GM19240 (cell line): ENCODE results near the gene POLD2.
"Not testable (repeated sequence)": the region's sequence is repeated elsewhere in the genome, so short reads cannot be mapped to it uniquely, and the experiment has no call there.

Experiments used
- DNase-seq: peaks from one replicate; pipeline ENCODE4 v3.0.0; 2011; ENCODE audit warnings: low spot score; ENCODE audit not compliant: insufficient read length

POLD2 gene

GRCh38 chr7:44123190-44124003 is at the start of gene POLD2:
TSS of gene POLD2 (minus strand) at chr7:44123548. CDS start at chr7:44122053, 1,495 bp downstream.
- DNase-seq = peak; percentile 100

GRCh38 chr7:44172803-44173424 is 49.6 kb upstream of the POLD2 start:
- no peak for DNase-seq

- DNase-seq = no peak
Measured at GRCh38 chr7:44172352-44172751, 49.0 kb upstream of the POLD2 start.

- not testable (repeated sequence) for DNase-seq
Measured at GRCh38 chr7:44171901-44172300, 48.6 kb upstream of the POLD2 start.

GRCh38 chr7:44167920-44168319 is 44.6 kb upstream of the POLD2 start:
- DNase-seq = no peak

- no peak for DNase-seq
Measured at GRCh38 chr7:44163591-44163990, 40.2 kb upstream of the POLD2 start.

- DNase-seq = no peak
Measured at GRCh38 chr7:44162785-44163395, 39.5 kb upstream of the POLD2 start.

- DNase-seq = no peak
Measured at GRCh38 chr7:44162179-44162578, 38.8 kb upstream of the POLD2 start.

- no peak for DNase-seq
Measured at GRCh38 chr7:44161371-44161770, 38.0 kb upstream of the POLD2 start.

GRCh38 chr7:44159824-44160630 is 36.7 kb upstream of the POLD2 start:
- DNase-seq = no peak

GRCh38 chr7:44158873-44159631 is 35.7 kb upstream of the POLD2 start:
- no peak for DNase-seq

- no peak for DNase-seq
Measured at GRCh38 chr7:44158096-44158872, 34.9 kb upstream of the POLD2 start.

GRCh38 chr7:44157116-44158080 is 34.0 kb upstream of the POLD2 start:
- no peak for DNase-seq

- DNase-seq = no peak
Measured at GRCh38 chr7:44156453-44157010, 33.2 kb upstream of the POLD2 start.

GRCh38 chr7:44155191-44156185 is 32.1 kb upstream of the POLD2 start:
- no peak for DNase-seq

GRCh38 chr7:44154703-44155102 is 31.4 kb upstream of the POLD2 start:
- DNase-seq = no peak

- DNase-seq = no peak
Measured at GRCh38 chr7:44153948-44154335, 30.6 kb upstream of the POLD2 start.
